ENCODE results near the gene CEP41. TPM values are rescaled to one million over a fixed set of nuclear protein-coding genes. Genes with fewer than 3 reads are reported as not detected.

Gene CEP41
- total and polyA plus RNA-seq, 10 of the 15 experiments (the other 5 are each of a cell fraction or from before 2014, with no cell fraction given): 11.4 to 43.0 (median 24.7) TPM

DNA sequence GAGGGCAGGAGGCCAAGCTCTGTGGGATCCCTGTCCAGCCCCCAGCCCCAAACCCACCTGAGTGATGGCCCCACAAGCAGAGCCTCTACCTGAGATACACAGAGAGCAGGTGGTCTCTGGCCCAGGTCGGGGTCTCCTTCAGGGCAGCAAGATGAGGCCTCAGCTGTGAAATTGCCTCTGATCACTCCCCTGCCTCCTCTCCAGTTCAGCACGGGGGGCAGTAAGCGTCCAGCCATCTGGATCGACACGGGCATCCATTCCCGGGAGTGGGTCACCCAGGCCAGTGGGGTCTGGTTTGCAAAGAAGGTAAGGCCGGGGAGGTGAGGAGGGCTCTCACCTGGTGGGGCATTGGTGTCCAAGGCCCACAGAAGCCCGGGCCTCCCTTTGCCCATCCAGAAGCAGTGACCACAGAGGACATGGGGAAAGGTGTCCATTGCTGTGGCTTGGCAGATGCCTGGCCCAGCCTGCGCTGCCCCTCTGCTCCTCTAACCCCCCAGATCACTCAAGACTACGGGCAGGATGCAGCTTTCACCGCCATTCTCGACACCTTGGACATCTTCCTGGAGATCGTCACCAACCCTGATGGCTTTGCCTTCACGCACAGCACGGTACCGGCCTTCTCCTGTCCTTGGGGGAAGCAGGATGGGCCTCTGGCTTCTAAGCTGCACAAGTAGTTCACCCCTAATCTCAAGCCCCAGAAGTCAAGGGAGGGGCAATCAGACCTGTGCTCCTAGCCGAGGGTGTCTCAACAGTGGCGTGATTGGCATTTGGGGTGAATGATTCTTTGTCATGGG, 57.4 kb downstream of the CEP41 start (continued):
- TF ChIP-seq, protein P1, sequence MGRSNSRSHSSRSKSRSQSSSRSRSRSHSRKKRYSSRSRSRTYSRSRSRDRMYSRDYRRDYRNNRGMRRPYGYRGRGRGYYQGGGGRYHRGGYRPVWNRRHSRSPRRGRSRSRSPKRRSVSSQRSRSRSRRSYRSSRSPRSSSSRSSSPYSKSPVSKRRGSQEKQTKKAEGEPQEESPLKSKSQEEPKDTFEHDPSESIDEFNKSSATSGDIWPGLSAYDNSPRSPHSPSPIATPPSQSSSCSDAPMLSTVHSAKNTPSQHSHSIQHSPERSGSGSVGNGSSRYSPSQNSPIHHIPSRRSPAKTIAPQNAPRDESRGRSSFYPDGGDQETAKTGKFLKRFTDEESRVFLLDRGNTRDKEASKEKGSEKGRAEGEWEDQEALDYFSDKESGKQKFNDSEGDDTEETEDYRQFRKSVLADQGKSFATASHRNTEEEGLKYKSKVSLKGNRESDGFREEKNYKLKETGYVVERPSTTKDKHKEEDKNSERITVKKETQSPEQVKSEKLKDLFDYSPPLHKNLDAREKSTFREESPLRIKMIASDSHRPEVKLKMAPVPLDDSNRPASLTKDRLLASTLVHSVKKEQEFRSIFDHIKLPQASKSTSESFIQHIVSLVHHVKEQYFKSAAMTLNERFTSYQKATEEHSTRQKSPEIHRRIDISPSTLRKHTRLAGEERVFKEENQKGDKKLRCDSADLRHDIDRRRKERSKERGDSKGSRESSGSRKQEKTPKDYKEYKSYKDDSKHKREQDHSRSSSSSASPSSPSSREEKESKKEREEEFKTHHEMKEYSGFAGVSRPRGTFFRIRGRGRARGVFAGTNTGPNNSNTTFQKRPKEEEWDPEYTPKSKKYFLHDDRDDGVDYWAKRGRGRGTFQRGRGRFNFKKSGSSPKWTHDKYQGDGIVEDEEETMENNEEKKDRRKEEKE (IDR thresholded peaks at IDR 0.05): no peak
- TF ChIP-seq TAF1 (IDR thresholded peaks at IDR 0.05; ENCODE audit: borderline replicate concordance, low read depth, low read length) (no peak), CHD4 (IDR thresholded peaks at IDR 0.05) (no peak)

DNA sequence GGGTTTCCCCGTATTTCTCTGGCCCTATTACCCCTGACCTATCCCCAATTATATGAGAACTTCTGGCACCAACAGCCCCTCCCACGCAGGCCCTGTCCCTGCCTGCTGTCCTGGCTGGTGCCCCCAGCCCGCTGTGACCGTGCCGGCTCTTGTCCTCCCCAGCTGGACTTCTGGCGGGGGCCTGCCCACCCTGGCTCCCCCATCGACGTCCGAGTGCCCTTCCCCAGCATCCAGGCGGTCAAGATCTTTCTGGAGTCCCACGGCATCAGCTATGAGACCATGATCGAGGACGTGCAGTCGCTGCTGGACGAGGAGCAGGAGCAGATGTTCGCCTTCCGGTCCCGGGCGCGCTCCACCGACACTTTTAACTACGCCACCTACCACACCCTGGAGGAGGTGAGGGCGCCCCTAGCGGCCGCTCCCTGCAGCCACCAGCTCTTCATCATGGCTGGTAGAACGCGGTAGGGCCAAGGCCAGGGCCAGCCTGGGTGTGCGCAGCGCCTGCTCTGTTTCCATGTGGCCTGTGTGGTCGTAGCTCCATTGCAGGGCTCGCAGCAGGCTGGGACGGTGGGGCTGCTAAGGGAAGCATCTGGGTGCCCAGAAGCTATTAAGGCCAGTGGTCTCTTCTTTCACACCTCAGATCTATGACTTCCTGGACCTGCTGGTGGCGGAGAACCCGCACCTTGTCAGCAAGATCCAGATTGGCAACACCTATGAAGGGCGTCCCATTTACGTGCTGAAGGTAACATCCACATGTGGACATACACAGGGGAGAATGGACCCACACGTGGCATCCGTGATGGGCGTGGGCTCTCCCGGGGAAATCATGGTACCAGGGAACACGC, 59.1 kb downstream of the CEP41 start:
- BruUV-seq (replicated peaks): no TSS peak
- RAD21 ChIA-PET (ENCODE audit: unreplicated experiment): no interaction called here
- SMC1A ChIA-PET (ENCODE audit: uncharacterized antibody, unreplicated experiment): interaction anchor here (1.3 kb wide), 1 partner anchor 139 kb away, joined by 3 read pairs; no protein-coding TSS in a partner anchor
- POLR2A ChIA-PET: interaction anchor here (0.5 kb wide), 1 partner anchor 282 kb away, joined by 4 read pairs; no protein-coding TSS in a partner anchor
- no peaks in the 10 kb centered on the region for H3K36me3 ChIP-seq (ENCODE audit: control insufficient read depth in 2 of 2, insufficient read depth in 2 of 2, low read length in 1 of 2)
- WGBS (ENCODE audit: insufficient coverage, insufficient replicate concordance, low lambda C conversion rate, missing lambda C conversion rate): 76% methylated on average over 41 of the region's 41 CpGs
- H2AFZ ChIP-seq (ENCODE audit: control insufficient read depth, low read depth, low read length): no peak overlapping the region
- no peaks in the 10 kb centered on the region for H3K27me3 ChIP-seq (replicated peaks in 1 of 2; ENCODE audit: control insufficient read depth in 2 of 2, insufficient read depth in 2 of 2, low read length in 1 of 2)
- no peaks in the 10 kb centered on the region; the same call in 2 of the 3 replicates for H3K9me3 ChIP-seq (replicated peaks; ENCODE audit: control insufficient read depth, insufficient read depth, low read length)
- DNase-seq (ENCODE audit: low read depth, low spot score) (no peak), ATAC-seq (no peak), FAIRE-seq (no peak)
- H3K79me2 ChIP-seq (ENCODE audit: control insufficient read depth, insufficient read depth, low read length): no peaks in the 10 kb centered on the region
- H3K27ac ChIP-seq (ENCODE audit: control insufficient read depth, insufficient read depth): no peak overlapping the region
- intact Hi-C loops (cut with micrococcal nuclease; ENCODE audit: unreplicated experiment) (no loop called here), in situ Hi-C loops (cut with MboI) (no loop called here)
- H3K9ac ChIP-seq (ENCODE audit: control insufficient read depth, insufficient read depth, low read length): no peak overlapping the region
- no peak overlapping the region for H3K4me3 ChIP-seq
- H3K4me1 ChIP-seq (ENCODE audit: control insufficient read depth, insufficient read depth, low read length): no peaks in the 10 kb centered on the region
- H4K20me1 ChIP-seq (ENCODE audit: control insufficient read depth, insufficient read depth): no peaks in the 10 kb centered on the region
- CTCF ChIA-PET: interaction anchor here (0.6 kb wide), 2 partner anchors 105 to 307 kb away, joined by 3 read pairs; no protein-coding TSS in a partner anchor
- no peak overlapping the region for H3K4me2 ChIP-seq (ENCODE audit: control insufficient read depth, insufficient read depth)
- TF ChIP-seq, protein P2, sequence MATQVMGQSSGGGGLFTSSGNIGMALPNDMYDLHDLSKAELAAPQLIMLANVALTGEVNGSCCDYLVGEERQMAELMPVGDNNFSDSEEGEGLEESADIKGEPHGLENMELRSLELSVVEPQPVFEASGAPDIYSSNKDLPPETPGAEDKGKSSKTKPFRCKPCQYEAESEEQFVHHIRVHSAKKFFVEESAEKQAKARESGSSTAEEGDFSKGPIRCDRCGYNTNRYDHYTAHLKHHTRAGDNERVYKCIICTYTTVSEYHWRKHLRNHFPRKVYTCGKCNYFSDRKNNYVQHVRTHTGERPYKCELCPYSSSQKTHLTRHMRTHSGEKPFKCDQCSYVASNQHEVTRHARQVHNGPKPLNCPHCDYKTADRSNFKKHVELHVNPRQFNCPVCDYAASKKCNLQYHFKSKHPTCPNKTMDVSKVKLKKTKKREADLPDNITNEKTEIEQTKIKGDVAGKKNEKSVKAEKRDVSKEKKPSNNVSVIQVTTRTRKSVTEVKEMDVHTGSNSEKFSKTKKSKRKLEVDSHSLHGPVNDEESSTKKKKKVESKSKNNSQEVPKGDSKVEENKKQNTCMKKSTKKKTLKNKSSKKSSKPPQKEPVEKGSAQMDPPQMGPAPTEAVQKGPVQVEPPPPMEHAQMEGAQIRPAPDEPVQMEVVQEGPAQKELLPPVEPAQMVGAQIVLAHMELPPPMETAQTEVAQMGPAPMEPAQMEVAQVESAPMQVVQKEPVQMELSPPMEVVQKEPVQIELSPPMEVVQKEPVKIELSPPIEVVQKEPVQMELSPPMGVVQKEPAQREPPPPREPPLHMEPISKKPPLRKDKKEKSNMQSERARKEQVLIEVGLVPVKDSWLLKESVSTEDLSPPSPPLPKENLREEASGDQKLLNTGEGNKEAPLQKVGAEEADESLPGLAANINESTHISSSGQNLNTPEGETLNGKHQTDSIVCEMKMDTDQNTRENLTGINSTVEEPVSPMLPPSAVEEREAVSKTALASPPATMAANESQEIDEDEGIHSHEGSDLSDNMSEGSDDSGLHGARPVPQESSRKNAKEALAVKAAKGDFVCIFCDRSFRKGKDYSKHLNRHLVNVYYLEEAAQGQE (IDR thresholded peaks at IDR 0.05; ENCODE audit: low read depth, low read length): no peak
- TF ChIP-seq NFXL1 (IDR thresholded peaks at IDR 0.05; ENCODE audit: borderline replicate concordance) (no peak), YY1 (IDR thresholded peaks at IDR 0.05; ENCODE audit: low read depth, low read length) (no peak), SMAD1 (IDR thresholded peaks at IDR 0.05; ENCODE audit: low read depth, partially characterized antibody) (no peak)
- TF ChIP-seq, protein P3, sequence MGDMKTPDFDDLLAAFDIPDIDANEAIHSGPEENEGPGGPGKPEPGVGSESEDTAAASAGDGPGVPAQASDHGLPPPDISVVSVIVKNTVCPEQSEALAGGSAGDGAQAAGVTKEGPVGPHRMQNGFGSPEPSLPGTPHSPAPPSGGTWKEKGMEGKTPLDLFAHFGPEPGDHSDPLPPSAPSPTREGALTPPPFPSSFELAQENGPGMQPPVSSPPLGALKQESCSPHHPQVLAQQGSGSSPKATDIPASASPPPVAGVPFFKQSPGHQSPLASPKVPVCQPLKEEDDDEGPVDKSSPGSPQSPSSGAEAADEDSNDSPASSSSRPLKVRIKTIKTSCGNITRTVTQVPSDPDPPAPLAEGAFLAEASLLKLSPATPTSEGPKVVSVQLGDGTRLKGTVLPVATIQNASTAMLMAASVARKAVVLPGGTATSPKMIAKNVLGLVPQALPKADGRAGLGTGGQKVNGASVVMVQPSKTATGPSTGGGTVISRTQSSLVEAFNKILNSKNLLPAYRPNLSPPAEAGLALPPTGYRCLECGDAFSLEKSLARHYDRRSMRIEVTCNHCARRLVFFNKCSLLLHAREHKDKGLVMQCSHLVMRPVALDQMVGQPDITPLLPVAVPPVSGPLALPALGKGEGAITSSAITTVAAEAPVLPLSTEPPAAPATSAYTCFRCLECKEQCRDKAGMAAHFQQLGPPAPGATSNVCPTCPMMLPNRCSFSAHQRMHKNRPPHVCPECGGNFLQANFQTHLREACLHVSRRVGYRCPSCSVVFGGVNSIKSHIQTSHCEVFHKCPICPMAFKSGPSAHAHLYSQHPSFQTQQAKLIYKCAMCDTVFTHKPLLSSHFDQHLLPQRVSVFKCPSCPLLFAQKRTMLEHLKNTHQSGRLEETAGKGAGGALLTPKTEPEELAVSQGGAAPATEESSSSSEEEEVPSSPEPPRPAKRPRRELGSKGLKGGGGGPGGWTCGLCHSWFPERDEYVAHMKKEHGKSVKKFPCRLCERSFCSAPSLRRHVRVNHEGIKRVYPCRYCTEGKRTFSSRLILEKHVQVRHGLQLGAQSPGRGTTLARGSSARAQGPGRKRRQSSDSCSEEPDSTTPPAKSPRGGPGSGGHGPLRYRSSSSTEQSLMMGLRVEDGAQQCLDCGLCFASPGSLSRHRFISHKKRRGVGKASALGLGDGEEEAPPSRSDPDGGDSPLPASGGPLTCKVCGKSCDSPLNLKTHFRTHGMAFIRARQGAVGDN (IDR thresholded peaks at IDR 0.05): no peak

All from GM12878 (cell line).